GM19035 (cell line): ENCODE results near the gene UBE2J2.
"Not testable (repeated sequence)": the region's sequence is repeated elsewhere in the genome, so short reads cannot be mapped to it uniquely, and the experiment has no call there.

Source experiments
- ATAC-seq: cut with Tn5 transposase; IDR thresholded peaks from one replicate; pipeline ENCODE4 v1.9.1; 2021; ENCODE audit not compliant: unreplicated experiment

UBE2J2 gene

DNA sequence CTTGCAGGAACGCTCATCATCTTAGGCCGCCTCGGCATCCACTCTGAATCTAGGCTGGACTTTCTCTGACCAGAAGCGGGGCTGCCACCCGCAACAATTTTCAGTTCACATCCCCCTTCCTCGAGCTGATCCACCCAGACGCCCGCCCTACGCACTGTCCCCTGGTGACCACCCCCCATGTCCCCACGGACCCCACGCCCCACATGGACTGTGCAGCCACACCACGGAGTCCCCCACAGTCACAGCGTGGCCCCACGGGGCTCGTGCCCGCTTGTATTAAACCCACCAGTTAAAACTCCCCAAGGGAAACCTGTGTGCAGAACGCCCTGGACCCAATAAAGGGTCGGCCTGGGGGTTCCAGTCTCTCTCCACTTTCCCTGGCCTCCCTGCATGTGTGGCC, 14.1 kb downstream of the UBE2J2 start:
- ATAC-seq = no peak

DNA sequence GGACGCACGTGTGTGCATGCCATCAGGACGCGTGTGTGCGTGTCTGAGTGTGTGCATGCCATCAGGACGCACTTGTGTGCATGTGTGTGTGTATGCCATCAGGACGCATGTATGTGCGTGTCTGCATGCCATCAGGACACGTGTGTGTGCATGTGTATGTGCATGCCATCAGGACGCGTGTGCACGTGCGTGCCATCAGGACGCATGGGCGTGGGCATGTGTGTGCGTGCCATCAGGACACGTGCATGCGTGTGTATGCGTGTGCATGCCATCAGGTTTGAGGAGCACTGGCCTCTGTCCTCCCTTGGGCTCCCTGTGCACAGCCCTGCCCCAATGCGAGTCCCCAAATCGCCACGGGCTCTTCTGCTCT, 14.6 kb downstream of the UBE2J2 start:
- no peak for ATAC-seq

DNA sequence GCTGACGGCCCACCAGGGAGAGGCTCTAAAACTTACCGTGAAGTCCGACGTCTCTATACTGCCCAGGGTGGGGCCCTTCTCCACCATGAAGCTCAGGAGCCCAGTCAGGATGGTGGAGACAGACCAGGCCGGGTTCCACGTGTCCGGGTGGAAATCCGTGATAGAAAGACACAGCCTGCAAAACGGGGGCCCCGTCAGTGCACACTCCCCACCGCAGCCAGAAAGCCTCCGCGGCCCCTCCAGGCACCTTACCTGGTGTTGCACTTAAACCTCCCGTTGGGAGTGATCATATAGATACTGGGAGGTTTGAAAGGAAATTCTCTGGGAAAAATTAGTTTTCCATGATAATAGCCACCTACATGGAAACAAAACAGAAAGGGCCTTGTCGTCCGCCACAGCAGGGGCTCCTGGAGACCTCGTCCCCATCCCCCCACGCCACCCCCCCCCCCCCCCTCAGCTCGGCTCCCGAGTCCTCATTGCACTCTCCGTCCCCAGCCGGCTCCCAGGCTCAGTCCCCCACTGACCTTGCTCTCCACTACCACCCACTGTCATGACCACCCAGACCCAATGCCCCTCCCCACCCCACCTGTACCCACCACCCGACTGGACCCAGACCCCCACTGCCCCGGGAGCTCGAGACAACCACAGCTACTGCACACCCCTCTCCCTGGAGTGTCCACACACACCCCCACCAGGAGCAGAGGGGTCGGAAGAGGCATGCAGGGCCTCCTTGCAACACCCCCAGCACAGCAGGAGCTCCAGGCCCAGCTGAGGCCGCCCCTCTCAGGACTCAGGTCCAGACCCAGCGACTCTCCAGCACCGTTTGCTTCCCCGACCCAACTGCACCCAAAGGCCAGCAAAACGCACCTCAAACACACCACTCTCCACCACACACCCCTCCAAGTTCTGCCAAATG, 16.4 kb downstream of the UBE2J2 start:
- ATAC-seq = no peak

GRCh38 chr1:1255611-1256010, 18.0 kb downstream of the UBE2J2 start:
- no peak for ATAC-seq

GRCh38 chr1:1255078-1255477, 18.6 kb downstream of the UBE2J2 start:
- ATAC-seq = no peak

DNA sequence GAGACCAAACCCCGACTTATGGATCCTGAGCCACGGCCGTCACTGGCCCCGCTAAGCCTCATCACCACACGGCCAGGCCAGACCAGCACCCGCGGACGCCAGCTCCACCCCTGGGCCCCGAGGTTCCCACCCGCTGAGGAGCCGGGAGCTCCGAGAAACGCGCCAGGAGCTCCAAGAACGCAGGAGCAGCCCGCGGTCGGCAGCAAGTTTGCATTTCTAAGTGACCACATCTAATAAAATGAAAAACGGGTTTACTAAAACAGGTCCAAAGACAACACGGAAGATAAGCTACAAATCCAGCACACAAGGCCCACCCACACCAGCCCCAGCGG, 19.0 kb downstream of the UBE2J2 start:
- ATAC-seq = no peak

- ATAC-seq = no peak
These were observed 19.5 kb downstream of the UBE2J2 start for GRCh38 chr1:1253972-1254666.

DNA sequence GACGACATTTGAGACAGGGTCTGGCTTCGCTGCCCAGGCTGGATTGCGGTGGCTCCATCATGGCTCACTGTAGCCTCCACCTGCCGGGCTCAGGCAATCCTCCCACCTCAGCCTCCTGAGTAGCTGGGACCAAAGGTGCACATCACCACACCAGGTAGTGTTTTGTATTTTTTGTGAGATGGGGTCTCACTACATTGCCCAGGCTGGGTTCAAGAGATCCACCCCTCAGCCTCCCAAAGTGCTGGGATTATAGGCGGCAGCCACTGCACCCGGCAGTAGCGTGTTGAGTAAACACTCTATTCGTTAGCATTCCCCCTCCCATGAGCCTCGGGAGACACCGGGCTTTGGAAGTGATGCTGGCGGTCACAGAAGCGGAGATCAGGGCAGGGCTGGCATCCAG, 20.3 kb downstream of the UBE2J2 start:
- ATAC-seq = no peak

GRCh38 chr1:1250786-1251284, 22.8 kb downstream of the UBE2J2 start:
- peak; percentile 70 for ATAC-seq

- not testable (repeated sequence) for ATAC-seq
These were observed 25.4 kb downstream of the UBE2J2 start for GRCh38 chr1:1248009-1248913.

DNA sequence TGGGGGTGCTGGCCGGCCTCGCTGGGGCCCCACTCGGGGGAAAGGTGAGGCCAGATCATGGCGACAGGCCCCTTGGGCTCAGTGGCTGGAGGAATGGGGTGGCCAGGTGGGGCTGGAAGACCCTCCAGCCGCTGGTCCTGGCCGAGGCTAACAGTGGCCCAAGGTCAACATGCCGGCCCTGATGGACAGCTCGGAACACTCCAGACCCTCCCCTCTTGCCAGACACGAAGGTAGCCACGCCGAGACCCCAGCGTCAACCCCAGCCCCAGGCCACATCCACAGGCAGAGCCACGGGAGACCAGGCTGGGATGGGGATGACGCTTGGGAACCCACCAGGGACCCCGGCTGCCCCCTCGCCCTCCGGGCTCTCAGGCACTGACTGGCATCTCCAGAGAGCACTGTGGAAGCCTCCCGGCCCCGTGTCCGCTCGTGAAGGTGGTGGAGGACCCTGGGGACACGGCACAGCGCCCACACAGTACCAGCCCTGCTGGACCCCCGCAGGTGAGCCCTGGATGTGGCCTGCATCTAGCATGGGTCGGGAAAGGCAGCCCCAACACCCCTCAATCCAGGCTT, 26.2 kb downstream of the UBE2J2 start:
- ATAC-seq = no peak

DNA sequence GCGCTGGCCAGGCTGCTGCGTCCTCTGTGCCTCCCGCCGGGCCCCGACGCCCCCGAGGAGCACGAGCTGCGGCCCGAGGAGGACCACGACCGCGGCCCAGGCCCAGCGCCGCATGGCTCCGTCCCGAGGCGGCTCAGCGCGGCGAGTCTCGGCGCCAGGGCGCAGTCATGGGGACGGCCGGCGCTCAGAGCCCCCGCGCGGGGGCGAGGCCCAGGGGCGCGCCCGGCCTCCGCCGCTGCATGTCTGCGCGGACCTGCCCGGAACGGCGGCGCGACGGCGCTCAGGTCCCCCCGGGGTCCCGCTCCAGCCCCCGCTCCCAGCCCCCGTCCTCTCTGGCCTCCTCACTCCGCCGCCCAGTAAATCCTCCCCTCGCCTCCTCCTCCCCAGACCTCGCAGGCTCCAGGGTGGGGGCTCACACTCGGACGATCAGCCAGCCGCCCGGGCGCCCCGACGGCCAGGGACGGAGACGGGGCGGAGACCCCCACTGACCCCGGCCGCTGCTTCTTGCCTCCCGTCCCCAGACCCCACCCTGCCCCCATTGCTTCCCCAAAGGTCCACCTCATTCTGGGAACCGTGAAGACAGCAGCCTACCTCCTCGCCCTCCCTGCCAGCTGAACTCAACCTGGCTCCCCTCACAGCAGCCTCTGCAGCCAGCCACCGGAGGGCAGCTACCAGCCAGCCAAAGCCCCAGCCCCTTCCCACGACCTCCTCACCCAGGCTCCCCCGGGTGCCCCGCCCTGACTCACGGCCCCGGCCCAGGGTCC, 26.9 kb downstream of the UBE2J2 start, which contains the start of gene C1QTNF12:
TSS of gene C1QTNF12 (minus strand) at position 146 of the 764 bp plus-strand sequence. CDS start at position 114, 32 bp downstream.
- ATAC-seq = no peak

- no peak for ATAC-seq
These were observed 27.7 kb downstream of the UBE2J2 start for GRCh38 chr1:1245817-1246576.

DNA sequence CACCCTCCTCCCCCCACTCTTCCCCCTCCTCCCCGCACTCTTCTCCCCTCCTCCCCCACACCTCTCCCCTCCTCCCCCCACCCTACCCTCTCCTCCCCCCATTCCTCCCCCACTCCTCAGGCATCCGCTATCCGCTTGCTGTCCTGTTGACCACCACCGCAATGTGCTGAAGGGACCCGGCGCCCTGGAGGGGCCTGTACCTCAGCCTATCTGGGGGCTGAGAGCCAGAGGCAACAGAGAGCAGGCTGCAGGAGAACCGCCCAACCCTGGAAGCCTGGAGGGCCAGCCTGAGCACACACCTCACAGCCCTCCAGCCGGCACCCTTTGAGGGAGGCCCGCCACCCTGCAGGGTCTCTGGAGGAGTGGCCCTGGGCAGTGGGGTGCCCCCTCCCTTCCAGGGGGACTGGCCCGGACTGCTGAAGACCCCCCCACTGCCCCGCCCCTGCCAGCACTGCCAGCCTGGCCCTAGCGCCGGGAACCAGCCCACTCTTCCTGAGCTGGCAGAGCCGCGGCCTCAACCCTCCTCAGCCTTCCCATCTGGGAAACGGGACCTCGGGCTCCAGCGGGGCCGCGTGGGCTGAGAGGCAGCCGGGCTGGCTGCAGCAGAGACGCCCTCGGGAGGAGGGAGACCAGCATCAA, 28.4 kb downstream of the UBE2J2 start:
- no peak for ATAC-seq

DNA sequence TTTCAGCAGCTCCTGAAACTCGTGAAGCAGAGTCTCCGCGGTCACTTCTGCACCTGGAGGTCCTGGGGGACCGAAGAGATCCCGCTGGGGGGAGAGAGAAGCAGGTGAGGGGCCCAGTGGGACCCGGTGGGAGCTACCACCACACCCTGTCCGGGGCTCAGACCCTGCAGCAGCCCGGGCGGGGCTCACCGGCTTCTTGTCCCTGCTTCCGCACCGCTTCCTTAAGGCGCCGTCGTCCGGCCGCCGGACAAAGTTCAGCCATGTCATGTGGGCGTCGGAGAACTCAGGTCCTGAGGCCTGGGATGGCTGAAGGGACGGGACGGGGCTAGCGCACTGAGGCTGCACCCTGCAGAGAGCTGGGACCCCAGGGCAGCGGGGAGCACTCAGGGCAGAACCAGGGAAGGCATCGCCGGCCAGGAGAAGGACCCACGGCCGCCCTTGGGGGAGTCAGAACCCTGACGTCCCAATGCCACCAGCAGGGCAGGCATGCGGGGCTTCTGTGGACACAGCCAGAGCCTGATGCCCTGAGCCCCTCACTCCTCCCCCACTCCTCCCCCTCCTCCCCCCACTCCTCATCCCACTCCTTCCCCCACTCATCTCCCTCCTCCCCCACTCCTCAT, 29.4 kb downstream of the UBE2J2 start:
- ATAC-seq = no peak

GRCh38 chr1:1243807-1244191, 29.9 kb downstream of the UBE2J2 start:
- no peak for ATAC-seq

- ATAC-seq = no peak
These were observed 30.4 kb downstream of the UBE2J2 start for GRCh38 chr1:1243266-1243660.

DNA sequence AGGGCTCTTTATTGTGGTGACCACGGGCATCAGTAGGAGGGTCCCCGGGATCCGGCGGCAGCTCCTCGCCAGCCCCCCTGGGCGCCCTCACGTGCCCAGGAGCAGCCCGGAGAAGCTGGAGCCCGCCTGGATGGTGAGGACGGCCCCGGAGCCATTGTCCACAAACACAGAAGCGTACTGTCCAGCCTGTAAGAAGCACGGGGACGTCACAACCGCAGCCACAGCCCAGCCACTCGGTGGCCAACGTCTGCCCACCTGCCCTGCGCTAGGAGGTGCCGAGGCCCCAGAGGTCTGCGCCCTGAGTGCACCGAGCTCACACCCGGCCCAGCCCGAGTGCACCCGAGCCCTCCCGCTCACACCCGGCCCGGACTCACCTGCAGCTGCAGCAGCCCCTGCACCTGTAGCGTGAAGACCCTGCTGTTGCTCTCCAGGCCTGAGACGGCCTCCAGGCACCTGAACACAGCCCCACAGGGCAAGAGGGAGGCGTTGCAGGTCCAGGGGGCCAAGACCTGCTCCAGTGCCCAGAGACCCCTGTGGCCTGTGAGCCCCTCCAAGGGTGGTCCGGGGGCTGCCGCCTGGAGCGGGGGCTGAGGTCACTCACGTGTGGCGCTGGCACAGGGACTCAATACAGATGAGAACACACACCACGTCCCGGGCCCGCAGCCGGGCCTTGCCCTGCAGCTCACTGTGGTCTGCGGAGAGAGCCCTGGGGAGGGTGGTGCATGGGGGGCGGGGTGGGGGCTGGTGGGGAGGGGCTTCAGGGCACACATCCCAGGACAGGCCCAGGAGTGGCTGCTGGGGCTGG, 31.0 kb downstream of the UBE2J2 start:
- ATAC-seq = no peak
